Spleen (tissue), 7 donors: Measurements from ENCODE around the gene KRT31.

Experiments
- POLR2A ChIP-seq, 3 donors: fragments of 450-650 bp; IDR thresholded peaks; one replicate each; pipeline ENCODE4 v1.5.1; 2017; ENCODE audit warnings: antibody characterized with exemption in 3 of 3, mild to moderate bottlenecking in 1 of 3
- TF ChIP-seq, protein P1 (sequence below), 11 experiments: fragments of 200-600 bp in 7 of 11; fragments of 450-650 bp in 4 of 11; sonication (generic) in 4 of 11; IDR thresholded peaks in 8 of 11; conservative IDR thresholded peaks in 3 of 11; 1 replicate in 7 of 11; 2 replicates in 4 of 11; pipeline versions ENCODE4 v1.4.0 to v1.8.0; 2016 to 2021; ENCODE audit warnings: antibody characterized with exemption in 11 of 11, inconsistent platforms in 4 of 11, mild to moderate bottlenecking in 1 of 11
- donor health status: DM: no; HTN: no; CAD: no; lungs with moderate emphysema.
- donor health status: DM: no; HTN: no; CAD: no.
- donor health status: DM: no; HTN: no; CAD: no.

DNA sequence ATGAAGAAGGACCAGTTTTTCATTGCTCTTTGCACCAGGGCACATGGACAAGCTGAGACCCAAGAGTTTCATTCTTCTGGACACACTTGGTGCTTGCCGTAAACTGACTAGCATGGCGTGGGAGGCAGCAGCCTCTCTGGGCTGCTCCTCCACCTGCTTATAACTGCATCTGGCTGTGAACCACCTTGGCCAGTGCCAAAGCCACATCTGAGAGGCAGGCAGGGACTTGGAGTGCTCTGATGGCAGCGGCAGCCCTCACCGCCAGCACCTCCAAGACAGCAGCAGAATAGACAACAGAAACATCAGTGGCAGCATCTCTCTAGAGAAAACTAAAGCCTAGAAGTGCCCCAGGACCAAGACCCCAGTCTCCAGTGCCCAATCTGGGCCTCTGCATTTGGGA is 22.3 kb upstream of the KRT31 start:
- TF ChIP-seq, protein P1, sequence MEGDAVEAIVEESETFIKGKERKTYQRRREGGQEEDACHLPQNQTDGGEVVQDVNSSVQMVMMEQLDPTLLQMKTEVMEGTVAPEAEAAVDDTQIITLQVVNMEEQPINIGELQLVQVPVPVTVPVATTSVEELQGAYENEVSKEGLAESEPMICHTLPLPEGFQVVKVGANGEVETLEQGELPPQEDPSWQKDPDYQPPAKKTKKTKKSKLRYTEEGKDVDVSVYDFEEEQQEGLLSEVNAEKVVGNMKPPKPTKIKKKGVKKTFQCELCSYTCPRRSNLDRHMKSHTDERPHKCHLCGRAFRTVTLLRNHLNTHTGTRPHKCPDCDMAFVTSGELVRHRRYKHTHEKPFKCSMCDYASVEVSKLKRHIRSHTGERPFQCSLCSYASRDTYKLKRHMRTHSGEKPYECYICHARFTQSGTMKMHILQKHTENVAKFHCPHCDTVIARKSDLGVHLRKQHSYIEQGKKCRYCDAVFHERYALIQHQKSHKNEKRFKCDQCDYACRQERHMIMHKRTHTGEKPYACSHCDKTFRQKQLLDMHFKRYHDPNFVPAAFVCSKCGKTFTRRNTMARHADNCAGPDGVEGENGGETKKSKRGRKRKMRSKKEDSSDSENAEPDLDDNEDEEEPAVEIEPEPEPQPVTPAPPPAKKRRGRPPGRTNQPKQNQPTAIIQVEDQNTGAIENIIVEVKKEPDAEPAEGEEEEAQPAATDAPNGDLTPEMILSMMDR (IDR thresholded peaks at IDR 0.05 in 8 of 11, conservative IDR thresholded peaks at IDR 0.05 in 3 of 11) = no peak
- no peak for TF ChIP-seq POLR2A (IDR thresholded peaks at IDR 0.05)
